Metanephros (tissue), 1 donor: ENCODE results near the gene CD48. TPM values are rescaled to one million over a fixed set of nuclear protein-coding genes. Genes with fewer than 3 reads are reported as not detected.

Source experiments
- total RNA-seq: library from RNA; depleted of rRNA; stranded (reverse); fragments of >200 nt; gene quantifications from one replicate; pipeline ENCODE4 v1.2.3, GENCODE V29; 2014

Gene CD48, protein sequence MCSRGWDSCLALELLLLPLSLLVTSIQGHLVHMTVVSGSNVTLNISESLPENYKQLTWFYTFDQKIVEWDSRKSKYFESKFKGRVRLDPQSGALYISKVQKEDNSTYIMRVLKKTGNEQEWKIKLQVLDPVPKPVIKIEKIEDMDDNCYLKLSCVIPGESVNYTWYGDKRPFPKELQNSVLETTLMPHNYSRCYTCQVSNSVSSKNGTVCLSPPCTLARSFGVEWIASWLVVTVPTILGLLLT
- 5.5 TPM for total RNA-seq

DNA sequence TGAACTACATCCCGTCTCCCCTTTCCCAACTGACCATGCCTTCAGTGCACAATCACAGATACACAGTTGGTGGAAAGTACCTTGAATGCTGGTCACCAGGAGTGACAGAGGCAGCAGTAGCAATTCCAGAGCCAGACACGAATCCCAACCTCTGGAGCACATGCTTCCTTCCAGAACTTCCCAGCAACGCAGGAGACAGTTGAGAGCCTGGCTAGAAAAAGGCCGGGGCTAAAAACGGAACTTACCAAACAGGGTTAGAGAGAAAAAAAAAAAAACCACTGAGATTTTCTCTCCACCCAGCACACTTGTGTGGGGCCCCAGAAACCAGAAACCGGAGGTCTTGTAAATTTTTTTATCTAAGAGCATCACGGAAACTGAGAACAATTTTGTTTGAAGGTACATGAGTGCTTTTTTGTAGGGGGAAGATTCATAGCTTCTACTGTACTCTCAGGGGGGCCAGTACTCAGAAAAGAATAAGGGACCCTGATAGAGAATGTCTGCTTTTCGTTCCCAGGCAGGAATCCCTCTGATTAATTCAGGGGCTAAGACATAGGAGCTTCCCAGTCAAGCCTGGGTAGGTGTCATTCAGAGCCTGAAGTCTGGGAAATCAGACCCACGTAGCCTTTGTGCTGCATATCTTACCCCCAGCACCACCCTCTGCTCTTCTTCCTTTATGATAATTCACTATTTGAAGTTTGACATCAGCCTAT, at the start of gene CD48:
CD48 (minus strand) TSS at position 221 of the 710 bp plus-strand sequence; CDS start at position 162, 59 bp downstream.

DNA sequence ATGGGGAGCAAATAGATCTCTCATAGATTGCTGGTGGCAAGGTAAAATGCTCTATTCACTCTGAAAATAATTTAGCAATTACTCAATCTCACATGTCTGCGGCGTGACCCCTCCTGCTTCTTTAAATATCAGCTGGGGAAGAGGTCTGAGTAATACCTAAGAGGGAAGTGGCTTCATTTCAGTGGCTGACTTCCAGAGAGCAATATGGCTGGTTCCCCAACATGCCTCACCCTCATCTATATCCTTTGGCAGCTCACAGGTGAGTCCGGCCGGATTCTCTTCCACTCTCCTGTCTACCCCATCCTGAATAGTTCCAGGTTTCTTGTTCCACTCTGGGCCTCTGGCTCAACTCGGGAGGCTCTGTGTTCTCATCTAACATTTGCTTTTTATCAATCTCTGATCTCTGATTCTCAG, 27.5 kb upstream of the CD48 start, which contains the start of gene SLAMF7:
SLAMF7 (plus strand) TSS at position 150 of the 414 bp plus-strand sequence; CDS start at position 205, 55 bp downstream.

DNA sequence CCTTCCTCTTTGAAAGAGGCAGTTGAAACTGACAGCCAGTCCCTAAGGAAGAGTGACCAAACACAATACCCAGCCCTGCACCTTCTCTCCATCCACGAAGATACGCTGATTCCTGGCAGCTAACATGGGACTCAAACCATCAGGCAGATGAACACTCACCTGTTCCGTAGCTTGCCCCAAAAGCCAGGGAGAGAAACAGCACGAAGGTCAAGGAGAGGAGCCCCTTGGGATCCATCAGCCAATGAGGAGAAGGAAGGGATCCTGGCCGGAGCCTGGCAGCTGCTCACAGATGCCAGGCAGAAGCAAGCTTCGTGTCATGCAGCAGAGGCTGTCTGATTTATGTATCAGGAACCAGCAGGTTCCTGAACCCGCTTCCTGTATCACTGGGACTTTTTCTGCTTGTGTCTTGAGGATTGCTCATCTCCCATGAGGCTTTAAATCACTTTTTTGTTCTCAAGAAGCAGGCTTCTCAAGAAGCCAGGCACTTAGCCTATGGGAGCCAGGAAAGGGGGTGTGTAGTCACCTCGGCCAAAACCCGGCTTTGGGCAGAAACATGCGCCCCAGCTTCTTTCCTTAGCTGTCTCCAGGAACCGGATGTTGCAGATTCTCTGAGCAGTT, 64.8 kb downstream of the CD48 start, which contains the start of gene SLAMF1:
SLAMF1 (minus strand) TSS at position 334 of the 618 bp plus-strand sequence; CDS start at position 235, 99 bp downstream.

Other genes with a start within 250 kb of the CD48 start
- 0.12 TPM for gene SLAMF6, start 188.6 kb downstream of the CD48 start, total RNA-seq
- gene CD84, start 132.3 kb downstream of the CD48 start, total RNA-seq = 3.7 TPM
- gene SLAMF1, start 64.8 kb downstream of the CD48 start, total RNA-seq = 0.64 TPM
- gene SLAMF7, start 27.4 kb upstream of the CD48 start, total RNA-seq = 0.58 TPM
- gene LY9, start 84.4 kb upstream of the CD48 start, total RNA-seq = 0.93 TPM
- gene CD244, start 151.1 kb upstream of the CD48 start, total RNA-seq = 0.93 TPM
- gene ITLN1, start 173.4 kb upstream of the CD48 start, total RNA-seq = 3.2 TPM
- not detected for gene ITLN2, start 243.0 kb upstream of the CD48 start, total RNA-seq